Ishikawa (cell line): ENCODE data around the gene OPCML.

Experiments used
- CEBPB ChIP-seq: IDR thresholded peaks from 2 replicates; pipeline ENCODE4 v1.6.1; 2012
- EGR1 ChIP-seq: IDR thresholded peaks from 2 replicates; pipeline ENCODE4 v1.6.1; 2012
- EP300 ChIP-seq: IDR thresholded peaks from 2 replicates; pipeline ENCODE4 v1.6.1; 2012; ENCODE audit warnings: borderline replicate concordance
- TAF1 ChIP-seq: IDR thresholded peaks from 2 replicates; pipeline ENCODE4 v1.6.1; 2012; ENCODE audit warnings: low read depth, mild to moderate bottlenecking
- TF ChIP-seq, protein P1 (sequence below): IDR thresholded peaks from 2 replicates; pipeline ENCODE4 v1.6.1; 2012
- TF ChIP-seq, protein P2 (sequence below): IDR thresholded peaks from 2 replicates; pipeline ENCODE4 v1.6.1; 2012; ENCODE audit warnings: low read depth, mild to moderate bottlenecking
- TF ChIP-seq, protein P3 (sequence below): IDR thresholded peaks from 2 replicates; pipeline ENCODE4 v1.6.1; 2012

DNA sequence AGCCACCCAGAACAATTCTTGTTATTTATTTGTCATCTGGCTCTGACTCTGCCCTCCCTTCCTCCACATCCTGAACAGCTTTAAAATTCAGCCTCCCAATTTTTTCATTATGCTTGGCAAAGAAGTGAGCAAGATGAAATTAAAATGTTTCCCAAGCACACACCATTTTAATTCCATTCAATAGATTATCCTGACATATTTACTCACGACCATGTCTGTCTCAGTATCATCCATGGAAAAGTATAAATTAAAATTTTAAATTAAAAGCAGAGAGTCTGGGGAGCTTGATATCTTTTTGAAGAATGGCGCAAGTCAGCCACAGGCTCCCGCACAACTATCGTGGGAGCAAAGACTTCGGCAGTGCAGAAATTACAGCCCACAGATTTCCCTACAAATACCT is 862.4 kb downstream of the OPCML start:
- TF ChIP-seq CEBPB (no peak), TAF1 (no peak), EGR1 (no peak), EP300 (no peak)
- TF ChIP-seq, protein P1, sequence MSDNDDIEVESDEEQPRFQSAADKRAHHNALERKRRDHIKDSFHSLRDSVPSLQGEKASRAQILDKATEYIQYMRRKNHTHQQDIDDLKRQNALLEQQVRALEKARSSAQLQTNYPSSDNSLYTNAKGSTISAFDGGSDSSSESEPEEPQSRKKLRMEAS = no peak
- TF ChIP-seq, protein P2, sequence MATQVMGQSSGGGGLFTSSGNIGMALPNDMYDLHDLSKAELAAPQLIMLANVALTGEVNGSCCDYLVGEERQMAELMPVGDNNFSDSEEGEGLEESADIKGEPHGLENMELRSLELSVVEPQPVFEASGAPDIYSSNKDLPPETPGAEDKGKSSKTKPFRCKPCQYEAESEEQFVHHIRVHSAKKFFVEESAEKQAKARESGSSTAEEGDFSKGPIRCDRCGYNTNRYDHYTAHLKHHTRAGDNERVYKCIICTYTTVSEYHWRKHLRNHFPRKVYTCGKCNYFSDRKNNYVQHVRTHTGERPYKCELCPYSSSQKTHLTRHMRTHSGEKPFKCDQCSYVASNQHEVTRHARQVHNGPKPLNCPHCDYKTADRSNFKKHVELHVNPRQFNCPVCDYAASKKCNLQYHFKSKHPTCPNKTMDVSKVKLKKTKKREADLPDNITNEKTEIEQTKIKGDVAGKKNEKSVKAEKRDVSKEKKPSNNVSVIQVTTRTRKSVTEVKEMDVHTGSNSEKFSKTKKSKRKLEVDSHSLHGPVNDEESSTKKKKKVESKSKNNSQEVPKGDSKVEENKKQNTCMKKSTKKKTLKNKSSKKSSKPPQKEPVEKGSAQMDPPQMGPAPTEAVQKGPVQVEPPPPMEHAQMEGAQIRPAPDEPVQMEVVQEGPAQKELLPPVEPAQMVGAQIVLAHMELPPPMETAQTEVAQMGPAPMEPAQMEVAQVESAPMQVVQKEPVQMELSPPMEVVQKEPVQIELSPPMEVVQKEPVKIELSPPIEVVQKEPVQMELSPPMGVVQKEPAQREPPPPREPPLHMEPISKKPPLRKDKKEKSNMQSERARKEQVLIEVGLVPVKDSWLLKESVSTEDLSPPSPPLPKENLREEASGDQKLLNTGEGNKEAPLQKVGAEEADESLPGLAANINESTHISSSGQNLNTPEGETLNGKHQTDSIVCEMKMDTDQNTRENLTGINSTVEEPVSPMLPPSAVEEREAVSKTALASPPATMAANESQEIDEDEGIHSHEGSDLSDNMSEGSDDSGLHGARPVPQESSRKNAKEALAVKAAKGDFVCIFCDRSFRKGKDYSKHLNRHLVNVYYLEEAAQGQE = no peak
- TF ChIP-seq, protein P3, sequence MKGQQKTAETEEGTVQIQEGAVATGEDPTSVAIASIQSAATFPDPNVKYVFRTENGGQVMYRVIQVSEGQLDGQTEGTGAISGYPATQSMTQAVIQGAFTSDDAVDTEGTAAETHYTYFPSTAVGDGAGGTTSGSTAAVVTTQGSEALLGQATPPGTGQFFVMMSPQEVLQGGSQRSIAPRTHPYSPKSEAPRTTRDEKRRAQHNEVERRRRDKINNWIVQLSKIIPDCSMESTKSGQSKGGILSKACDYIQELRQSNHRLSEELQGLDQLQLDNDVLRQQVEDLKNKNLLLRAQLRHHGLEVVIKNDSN = no peak
